ENCODE results near the gene DNAJC7. TPM values are rescaled to one million over a fixed set of nuclear protein-coding genes. Genes with fewer than 3 reads are reported as not detected.

Gene DNAJC7
- total and polyA plus RNA-seq, 9 of the 15 experiments (the other 6 are each of a cell fraction or from before 2014, with no cell fraction given): 85.8 to 262 (median 157) TPM

GRCh38 chr17:41996855-41997164 is 20.4 kb downstream of the DNAJC7 start:
- Histone ChIP-seq H3K9me1 (ENCODE audit: control insufficient read depth, insufficient read depth, low read length) (no peaks in the 10 kb centered on the region), H3K27me3 (ENCODE audit: control insufficient read depth in 2 of 2, insufficient read depth in 2 of 2, low read length in 2 of 2) (no peaks in the 10 kb centered on the region), H3K9me3 (replicated peaks; ENCODE audit: control insufficient read depth, insufficient read depth, low read depth, low read length) (no peaks in the 10 kb centered on the region), H3K36me3 (ENCODE audit: control insufficient read depth, insufficient read depth, low read length) (peaks cover 89% of the 10 kb centered on the region), H3K27ac (ENCODE audit: extremely low read depth, low read depth, low read length) (no peak overlapping the region), H3K4me3 (no peak overlapping the region), H3K9ac (ENCODE audit: insufficient read depth in 1 of 2, low read depth in 2 of 2, low read length in 2 of 2) (no peak overlapping the region), H4K20me1 (replicated peaks; ENCODE audit: control insufficient read depth, insufficient read depth, low read length) (no peaks in the 10 kb centered on the region; the same call in 1 of the 2 replicates), H2AFZ (ENCODE audit: low read depth, low read length) (no peak overlapping the region), H3K79me2 (ENCODE audit: control insufficient read depth, insufficient read depth, low read length) (peaks cover 11% of the 10 kb centered on the region; the same call in 2 of the 3 replicates), H3K4me2 (ENCODE audit: insufficient read depth, low read length) (no peak overlapping the region), H3K4me1 (replicated peaks in 1 of 2; ENCODE audit: control insufficient read depth in 2 of 2, insufficient read depth in 2 of 2, low read length in 2 of 2) (no peaks in the 10 kb centered on the region)
- in situ Hi-C loops (cut with MboI): no loop called here
- ChIA-PET POLR2A (interaction anchor here (0.6 to 3.9 kb wide), 6 partner anchors 9 to 210 kb away, joined by 3 to 16 read pairs (median 4); partner anchors contain the start of gene JUP), CTCF (ENCODE audit: low intra/inter-chr PET ratio) (no interaction called here)
- FAIRE-seq (no peak), ATAC-seq (no peak), DNase-seq (ENCODE audit: extremely low read depth in 1 of 4, low spot score in 3 of 4) (no peak)
- no peak for TF ChIP-seq ZNF124 (CRISPR knock-in tag; IDR thresholded peaks at IDR 0.05)
- no peak for TF ChIP-seq HDAC1 (IDR thresholded peaks at IDR 0.05)
- TF ChIP-seq SOX6 (IDR thresholded peaks at IDR 0.05): no peak
- no peak for TF ChIP-seq ZFP36 (IDR thresholded peaks at IDR 0.05; ENCODE audit: low read depth, low read length, partially characterized antibody)
- intact Hi-C loops (cut with micrococcal nuclease): no loop called here
- 98% methylated on average over 2 of the region's 2 CpGs for WGBS (ENCODE audit: insufficient coverage, low coverage, missing lambda C conversion rate)
- no TSS peak for BruUV-seq (replicated peaks)

GRCh38 chr17:41992576-41992975 is 24.7 kb downstream of the DNAJC7 start:
- H3K4me1 ChIP-seq (replicated peaks in 1 of 2; ENCODE audit: control insufficient read depth in 2 of 2, insufficient read depth in 2 of 2, low read length in 2 of 2): no peaks in the 10 kb centered on the region
- H3K4me3 ChIP-seq: no peak overlapping the region
- BruUV-seq (replicated peaks): no TSS peak
- no peaks in the 10 kb centered on the region for H3K79me2 ChIP-seq (ENCODE audit: control insufficient read depth, insufficient read depth, low read length)
- in situ Hi-C loops (cut with MboI): no loop called here
- no peak overlapping the region for H3K27ac ChIP-seq (ENCODE audit: extremely low read depth, low read depth, low read length)
- 86% methylated on average over 3 of the region's 3 CpGs for WGBS (ENCODE audit: insufficient coverage, low coverage, missing lambda C conversion rate)
- no peaks in the 10 kb centered on the region for H3K9me1 ChIP-seq (ENCODE audit: control insufficient read depth, insufficient read depth, low read length)
- H3K27me3 ChIP-seq (ENCODE audit: control insufficient read depth in 2 of 2, insufficient read depth in 2 of 2, low read length in 2 of 2): no peaks in the 10 kb centered on the region
- intact Hi-C loops (cut with micrococcal nuclease): no loop called here
- ChIA-PET POLR2A (no interaction called here), CTCF (ENCODE audit: low intra/inter-chr PET ratio) (no interaction called here)
- H3K9ac ChIP-seq (ENCODE audit: insufficient read depth in 1 of 2, low read depth in 2 of 2, low read length in 2 of 2): no peak overlapping the region
- peaks cover 95% of the 10 kb centered on the region for H3K36me3 ChIP-seq (ENCODE audit: control insufficient read depth, insufficient read depth, low read length)
- no peak overlapping the region for H3K4me2 ChIP-seq (ENCODE audit: insufficient read depth, low read length)
- FAIRE-seq: no peak
- no peak for DNase-seq (ENCODE audit: extremely low read depth in 1 of 4, low spot score in 3 of 4)
- H2AFZ ChIP-seq (ENCODE audit: low read depth, low read length): no peak overlapping the region
- H3K9me3 ChIP-seq (replicated peaks; ENCODE audit: control insufficient read depth, insufficient read depth, low read depth, low read length): no peaks in the 10 kb centered on the region
- no peaks in the 10 kb centered on the region for H4K20me1 ChIP-seq (replicated peaks; ENCODE audit: control insufficient read depth, insufficient read depth, low read length)
- ATAC-seq: no peak
- TF ChIP-seq SP1 (CRISPR knock-in tag; IDR thresholded peaks at IDR 0.05) (no peak), HDAC8 (tag; IDR thresholded peaks at IDR 0.05) (no peak), THRB (CRISPR knock-in tag; conservative IDR thresholded peaks at IDR 0.05) (no peak), FOS (IDR thresholded peaks at IDR 0.05; ENCODE audit: extremely low read depth, insufficient read length) (no peak), ZEB2 (IDR thresholded peaks at IDR 0.05) (no peak), EHMT2 (IDR thresholded peaks at IDR 0.05) (no peak), SIN3A (IDR thresholded peaks at IDR 0.05; ENCODE audit: borderline replicate concordance in 2 of 2, control insufficient read depth in 1 of 2, low read depth in 2 of 2, low read length in 2 of 2) (no peak), LCOR (CRISPR knock-in tag; IDR thresholded peaks at IDR 0.05) (no peak), CREB5 (CRISPR knock-in tag; IDR thresholded peaks at IDR 0.05) (no peak), ARID3B (CRISPR knock-in tag; IDR thresholded peaks at IDR 0.05; ENCODE audit: borderline replicate concordance) (no peak)
